Activated naive CD4-positive, alpha-beta T cell treated with anti-CD3 and anti-CD28 coated beads, Interleukin-2, amount 10 ng/mL, durations not matched to agents 7 days and 5 days (primary cell): ENCODE data around the gene ATXN7L2.

Source experiments
- CTCF ChIA-PET: fragments of 350-600 bp; sonication (Branson Sonifier 250); formaldehyde crosslinking; loops from one replicate; lab custom pipeline; 2021; ENCODE audit warnings: antibody characterized with exemption; lab: Charles Lee
- DNase-seq: peaks from one replicate; pipeline ENCODE4 v3.0.0-alpha.2; 2020
- H3K27ac Mint-ChIP-seq: one replicate; pipeline ENCODE4 v1.8.0; 2021; ENCODE audit warnings: mild to moderate bottlenecking, moderate library complexity, mixed read lengths
- H3K27me3 Mint-ChIP-seq: one replicate; pipeline ENCODE4 v1.8.0; 2021; ENCODE audit warnings: mild to moderate bottlenecking, mixed read lengths
- H3K36me3 Mint-ChIP-seq: one replicate; pipeline ENCODE4 v1.8.0; 2021; ENCODE audit warnings: mixed read lengths
- H3K4me1 Mint-ChIP-seq: one replicate; pipeline ENCODE4 v1.8.0; 2021; ENCODE audit warnings: mixed read lengths
- H3K4me3 Mint-ChIP-seq: one replicate; pipeline ENCODE4 v1.8.0; 2021; ENCODE audit warnings: mild to moderate bottlenecking, moderate library complexity, mixed read lengths
- H3K9me3 Mint-ChIP-seq: one replicate; pipeline ENCODE4 v1.8.0; 2021; ENCODE audit warnings: mixed read lengths

The ATXN7L2 gene

DNA sequence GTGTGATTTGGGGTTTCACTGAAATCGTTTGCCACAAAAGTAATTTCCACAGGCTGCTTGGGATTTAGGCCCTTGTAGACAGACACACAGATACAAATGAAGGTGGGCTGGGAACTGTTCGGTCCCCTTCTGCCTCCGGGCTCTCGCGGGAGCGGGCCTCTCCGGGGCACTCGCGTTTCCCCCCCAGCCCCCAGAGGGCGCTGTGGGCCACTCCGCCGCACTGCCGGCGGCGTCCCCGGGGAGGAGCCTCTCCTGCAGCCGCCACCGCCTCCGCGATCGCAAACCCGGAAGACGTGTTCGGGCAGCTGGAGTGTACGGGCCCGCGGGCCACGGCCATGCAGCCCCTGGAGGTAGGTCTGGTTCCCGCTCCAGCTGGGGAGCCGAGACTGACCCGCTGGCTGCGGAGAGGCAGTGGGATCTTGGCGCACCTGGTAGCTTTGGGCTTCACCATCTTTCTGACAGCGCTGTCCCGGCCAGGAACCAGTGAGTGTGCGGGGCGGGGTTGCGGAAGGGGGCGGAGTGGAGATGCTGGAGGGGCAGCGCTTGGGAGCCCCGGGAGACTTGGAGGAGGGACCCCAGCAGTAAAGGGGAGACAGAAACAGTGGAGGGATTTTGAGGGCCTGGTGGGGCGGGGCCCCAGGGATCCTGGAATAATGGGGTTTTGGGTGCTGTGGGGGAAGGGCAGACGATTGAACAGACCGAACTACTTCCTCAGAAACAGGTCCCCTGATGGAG is 10.3 kb downstream of the ATXN7L2 start, which contains the start of gene CYB561D1:
TSS of gene CYB561D1 (plus strand) at position 290 of the 735 bp plus-strand sequence. CDS start at position 336, 46 bp downstream.
- Mint-ChIP-seq H3K4me1 (peaks cover 59% of the 10 kb centered on the region), H3K27me3 (no peaks in the 10 kb centered on the region), H3K27ac (peak within 1 kb of the TSS; percentile 84), H3K4me3 (peak within 1 kb of the TSS; percentile 97), H3K9me3 (no peaks in the 10 kb centered on the region), H3K36me3 (peaks cover 43% of the 10 kb centered on the region)
- CTCF ChIA-PET: interaction anchor here (1.2 to 37.4 kb wide), 9 partner anchors 10 to 123 kb away, joined by 3 to 1080 read pairs (median 7); partner anchors contain the start of genes AMIGO1, ATXN7L2 and GPR61
- DNase-seq: peak; percentile 92

DNA sequence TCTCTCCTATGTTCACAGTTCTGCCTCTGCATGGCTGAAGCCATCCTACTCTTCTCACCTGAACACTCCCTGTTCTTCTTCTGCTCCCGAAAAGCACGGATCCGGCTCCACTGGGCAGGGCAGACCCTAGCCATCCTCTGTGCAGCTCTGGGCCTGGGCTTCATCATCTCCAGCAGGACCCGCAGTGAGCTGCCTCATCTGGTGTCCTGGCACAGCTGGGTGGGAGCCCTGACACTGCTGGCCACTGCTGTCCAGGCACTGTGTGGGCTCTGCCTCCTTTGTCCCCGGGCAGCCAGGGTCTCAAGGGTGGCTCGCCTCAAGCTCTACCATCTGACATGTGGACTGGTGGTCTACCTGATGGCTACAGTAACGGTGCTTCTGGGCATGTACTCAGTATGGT is 12.0 kb downstream of the ATXN7L2 start:
- Mint-ChIP-seq H3K4me3 (peak overlapping the region; percentile 97), H3K27me3 (no peaks in the 10 kb centered on the region), H3K36me3 (peaks cover 54% of the 10 kb centered on the region), H3K4me1 (peaks cover 72% of the 10 kb centered on the region), H3K27ac (no peak overlapping the region), H3K9me3 (no peaks in the 10 kb centered on the region)
- CTCF ChIA-PET: interaction anchor here (6.2 to 37.4 kb wide), 3 partner anchors 10 to 36 kb away, joined by 35 to 1080 read pairs (median 112); partner anchors contain the start of genes AMIGO1, ATXN7L2 and GPR61
- DNase-seq: no peak

DNA sequence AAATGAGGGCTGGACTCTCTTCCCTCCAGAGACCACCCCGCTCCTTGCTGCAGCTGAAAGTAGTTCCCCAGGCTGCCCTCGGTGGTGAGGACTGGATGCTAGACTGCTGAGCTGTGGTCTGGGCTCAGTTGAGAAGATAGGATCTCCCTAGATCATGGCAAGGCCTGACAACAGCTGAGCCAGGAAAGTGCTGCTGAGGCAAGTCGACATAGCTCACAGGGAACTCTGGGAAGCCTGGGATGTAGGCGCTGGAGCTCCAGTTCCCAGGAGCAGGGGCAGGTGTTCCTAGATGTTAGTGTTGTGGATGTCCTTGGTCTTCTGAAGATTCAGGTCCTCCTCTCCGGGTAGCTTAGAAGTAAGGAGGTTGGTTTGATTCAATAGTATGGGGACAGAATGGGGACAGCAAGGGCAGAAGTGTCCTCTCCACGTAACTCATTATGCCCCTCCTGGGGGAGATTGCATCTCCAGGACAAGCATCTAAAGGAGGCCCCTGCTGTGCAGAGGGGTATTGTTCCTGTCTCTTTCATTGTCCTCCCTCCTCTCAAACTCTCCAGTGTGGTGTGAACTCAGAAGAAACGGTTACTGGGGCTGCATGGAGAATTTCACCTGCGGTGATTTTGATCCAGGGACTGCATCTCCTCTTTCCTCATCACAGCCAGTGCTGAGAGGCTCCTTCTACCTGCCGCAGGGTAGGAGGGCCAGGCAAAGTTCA is 13.9 kb downstream of the ATXN7L2 start:
- no peaks in the 10 kb centered on the region for H3K27me3 Mint-ChIP-seq
- CTCF ChIA-PET: interaction anchor here (0.7 to 37.4 kb wide), 12 partner anchors 7 to 215 kb away, joined by 3 to 1080 read pairs (median 5); partner anchors contain the start of genes AMPD2, ATXN7L2, GNAT2 and GPR61
- no peaks in the 10 kb centered on the region for H3K9me3 Mint-ChIP-seq
- H3K27ac Mint-ChIP-seq: peak overlapping the region; percentile 37
- H3K4me1 Mint-ChIP-seq: peaks cover 88% of the 10 kb centered on the region
- no peak overlapping the region for H3K4me3 Mint-ChIP-seq
- no peak for DNase-seq
- H3K36me3 Mint-ChIP-seq: peaks cover 56% of the 10 kb centered on the region

DNA sequence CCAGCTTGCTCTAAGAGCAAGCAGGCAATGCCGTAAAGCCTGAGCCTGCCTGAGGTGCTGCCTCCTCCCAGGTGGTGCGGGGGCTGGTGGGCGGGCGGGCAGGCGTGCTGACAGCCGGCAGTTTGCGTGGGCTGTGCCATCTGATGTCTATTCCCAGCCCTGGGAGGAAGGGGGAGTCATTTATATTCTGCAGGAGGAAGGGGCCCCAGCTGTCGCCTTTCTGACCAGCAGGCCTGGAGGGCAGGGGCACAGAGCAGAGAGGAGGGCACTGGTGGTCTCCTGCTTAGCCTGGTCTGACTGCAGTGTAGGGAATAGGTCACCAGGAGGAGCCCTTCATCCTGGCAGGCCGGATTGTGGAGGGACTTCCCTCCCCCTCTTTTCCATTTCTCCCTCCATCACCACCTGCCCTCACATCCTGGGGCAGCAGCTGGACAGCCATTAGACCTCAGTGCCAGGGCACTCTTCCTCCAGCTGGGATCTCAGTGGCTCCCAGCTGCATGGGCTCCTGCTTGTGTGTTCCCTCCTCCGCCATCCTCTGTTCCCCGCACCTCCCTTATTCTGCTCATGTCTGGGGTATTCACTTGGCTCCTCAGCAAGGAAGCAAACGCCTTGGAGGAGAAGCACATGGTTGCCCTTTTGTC is 14.6 kb downstream of the ATXN7L2 start:
- Mint-ChIP-seq H3K27ac (peak overlapping the region; percentile 72), H3K27me3 (no peaks in the 10 kb centered on the region), H3K36me3 (peaks cover 61% of the 10 kb centered on the region), H3K9me3 (no peaks in the 10 kb centered on the region), H3K4me1 (peaks cover 91% of the 10 kb centered on the region), H3K4me3 (no peak overlapping the region)
- peak; percentile 59 for DNase-seq
- CTCF ChIA-PET: interaction anchor here (0.7 to 37.4 kb wide), 12 partner anchors 8 to 670 kb away, joined by 3 to 1080 read pairs (median 6); partner anchors contain the start of genes AMPD2, ATXN7L2, GNAT2 and GPR61

DNA sequence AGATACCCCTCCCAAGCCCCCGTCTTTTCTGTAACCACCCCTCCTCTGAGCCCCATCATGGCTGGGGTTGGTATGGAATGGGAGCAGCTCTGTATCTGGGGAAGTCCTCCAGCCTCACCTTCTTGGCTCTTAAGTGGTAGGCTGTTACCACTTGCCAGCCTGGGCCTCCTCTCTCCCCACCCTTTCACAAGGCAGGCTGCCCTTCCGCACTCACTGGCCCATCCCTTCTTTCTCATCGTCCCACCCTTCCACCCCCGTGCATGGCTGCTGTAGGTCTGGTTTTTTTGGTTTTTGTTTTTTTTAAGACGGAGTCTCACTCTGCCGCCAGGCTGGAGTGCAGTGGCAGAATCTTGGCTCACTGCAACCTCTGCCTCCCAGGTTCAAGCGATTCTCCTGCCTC is 15.4 kb downstream of the ATXN7L2 start:
- DNase-seq: no peak
- peaks cover 93% of the 10 kb centered on the region for H3K4me1 Mint-ChIP-seq
- peaks cover 62% of the 10 kb centered on the region for H3K36me3 Mint-ChIP-seq
- H3K27me3 Mint-ChIP-seq: no peaks in the 10 kb centered on the region
- peak overlapping the region; percentile 49 for H3K27ac Mint-ChIP-seq
- CTCF ChIA-PET: interaction anchor here (0.7 to 37.4 kb wide), 11 partner anchors 8 to 670 kb away, joined by 3 to 1080 read pairs (median 7); partner anchors contain the start of genes AMIGO1, GPR61 and PSMA5
- H3K4me3 Mint-ChIP-seq: no peak overlapping the region
- no peaks in the 10 kb centered on the region for H3K9me3 Mint-ChIP-seq

DNA sequence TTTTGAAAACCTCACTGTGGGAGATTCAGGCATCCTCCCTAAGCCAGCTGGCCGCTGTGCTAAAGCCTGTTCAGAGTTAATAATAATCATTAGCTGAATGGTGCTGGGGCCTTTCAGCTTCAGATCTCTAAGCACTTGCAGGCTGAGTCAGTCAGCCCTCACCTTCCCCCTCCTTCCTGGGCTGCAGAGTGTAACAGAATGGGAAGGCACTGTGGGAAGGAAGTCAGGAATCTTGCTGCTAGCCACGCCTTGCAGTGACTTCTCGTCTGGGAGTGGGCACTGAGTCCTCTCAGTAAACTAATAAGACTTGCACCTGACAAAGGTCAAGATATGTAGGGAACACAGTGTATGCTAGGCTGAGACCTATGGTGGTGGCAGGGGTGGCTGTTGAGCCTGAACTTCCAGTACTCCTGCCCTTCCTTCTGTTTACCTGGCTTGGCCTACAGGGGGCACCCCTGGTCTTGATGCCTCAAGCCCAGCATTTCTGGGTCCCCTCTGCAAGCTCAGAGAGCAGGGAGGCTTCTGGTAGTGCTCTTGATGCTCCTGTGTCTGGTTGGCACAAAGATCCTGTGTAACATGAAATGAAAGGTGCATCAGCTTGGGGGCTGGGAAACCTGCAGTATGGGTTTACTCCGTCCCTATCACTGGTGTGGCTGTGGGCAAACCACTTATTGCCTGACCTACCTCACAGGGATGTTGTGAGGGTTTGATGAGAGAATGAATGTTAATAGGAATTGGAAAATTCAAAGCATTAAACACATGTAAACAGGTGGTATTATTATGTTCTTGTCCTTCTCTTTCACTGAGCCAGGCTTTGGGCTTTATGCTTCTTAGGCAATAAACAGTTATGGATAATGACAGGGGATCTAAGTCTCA is 16.2 kb downstream of the ATXN7L2 start:
- DNase-seq: peak; percentile 80
- Mint-ChIP-seq H3K27me3 (no peaks in the 10 kb centered on the region), H3K36me3 (peaks cover 61% of the 10 kb centered on the region), H3K27ac (peak overlapping the region; percentile 95), H3K9me3 (no peaks in the 10 kb centered on the region), H3K4me3 (no peak overlapping the region), H3K4me1 (peaks cover 94% of the 10 kb centered on the region)
- CTCF ChIA-PET: interaction anchor here (0.7 to 37.4 kb wide), 11 partner anchors 10 to 671 kb away, joined by 3 to 1080 read pairs (median 4); partner anchors contain the start of genes AMIGO1, ATXN7L2, GPR61 and PSMA5

DNA sequence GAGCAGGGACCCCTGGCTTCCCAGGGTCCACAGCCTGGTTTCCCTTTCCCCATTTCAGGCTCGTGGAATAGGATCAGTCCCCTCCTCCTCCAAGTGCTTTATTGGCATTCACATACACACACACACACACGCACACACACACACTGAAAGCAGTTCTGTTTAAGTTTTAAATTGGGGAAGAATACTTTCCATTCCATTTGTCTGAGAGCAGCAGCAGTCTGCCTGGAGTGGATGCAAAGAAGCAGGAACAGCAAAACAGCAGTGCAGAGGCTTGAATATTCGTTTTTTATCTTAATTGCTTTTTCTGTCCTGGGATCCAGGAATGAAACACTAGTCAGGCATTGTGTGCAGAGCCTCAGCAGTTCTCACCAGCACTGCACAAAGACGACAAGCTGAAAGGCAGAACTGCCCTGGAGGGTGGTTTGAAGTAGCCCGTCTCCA is 17.3 kb downstream of the ATXN7L2 start:
- Mint-ChIP-seq H3K27me3 (no peaks in the 10 kb centered on the region), H3K4me1 (peaks cover 92% of the 10 kb centered on the region), H3K4me3 (no peak overlapping the region), H3K27ac (peak overlapping the region; percentile 95), H3K9me3 (no peaks in the 10 kb centered on the region), H3K36me3 (peaks cover 62% of the 10 kb centered on the region)
- DNase-seq: no peak
- CTCF ChIA-PET: interaction anchor here (1.4 to 37.4 kb wide), 5 partner anchors 8 to 31 kb away, joined by 4 to 1080 read pairs (median 18); partner anchors contain the start of genes AMIGO1, CYB561D1 and GPR61

DNA sequence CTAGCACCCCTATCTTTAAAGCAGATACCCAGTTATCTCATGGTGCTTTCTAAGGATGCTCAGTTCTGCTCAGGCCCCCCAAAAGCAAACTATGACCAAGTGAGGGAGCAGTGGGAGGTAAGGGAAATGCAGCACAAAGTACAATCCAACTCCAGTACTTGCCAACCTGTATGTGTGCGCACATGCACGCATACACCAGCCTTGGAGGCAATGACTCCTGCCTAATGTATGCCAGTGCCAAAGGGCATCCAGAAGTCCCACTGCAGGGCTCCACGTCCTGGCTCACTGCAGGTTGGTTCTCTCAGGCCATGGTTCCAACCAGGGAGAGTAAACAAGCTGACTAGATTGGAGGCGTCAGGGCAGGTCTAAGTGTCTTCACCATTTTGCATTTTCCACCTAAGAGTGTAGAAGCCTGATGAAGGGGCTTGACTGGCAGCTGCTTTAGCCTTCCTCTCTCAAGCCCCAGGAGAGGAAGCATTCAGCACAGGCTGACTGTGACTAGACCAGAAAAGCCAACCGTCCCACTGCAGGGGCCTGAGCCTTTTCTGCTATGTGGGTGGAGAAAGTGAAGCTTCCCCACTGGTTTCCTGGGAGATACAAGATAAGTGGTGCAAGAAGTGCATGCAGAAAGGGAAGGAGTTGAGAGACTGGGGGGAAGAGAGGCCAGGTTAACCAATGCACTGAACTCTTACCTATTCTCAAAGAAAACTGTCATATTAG is 18.1 kb downstream of the ATXN7L2 start:
- Mint-ChIP-seq H3K9me3 (no peaks in the 10 kb centered on the region), H3K36me3 (peaks cover 56% of the 10 kb centered on the region), H3K27me3 (no peaks in the 10 kb centered on the region), H3K4me3 (peak overlapping the region; percentile 74), H3K27ac (peak overlapping the region; percentile 95), H3K4me1 (peaks cover 84% of the 10 kb centered on the region)
- peak; percentile 41 for DNase-seq
- CTCF ChIA-PET: interaction anchor here (1.0 to 37.4 kb wide), 5 partner anchors 9 to 264 kb away, joined by 3 to 1080 read pairs (median 3); partner anchors contain the start of genes CYB561D1 and GPR61

DNA sequence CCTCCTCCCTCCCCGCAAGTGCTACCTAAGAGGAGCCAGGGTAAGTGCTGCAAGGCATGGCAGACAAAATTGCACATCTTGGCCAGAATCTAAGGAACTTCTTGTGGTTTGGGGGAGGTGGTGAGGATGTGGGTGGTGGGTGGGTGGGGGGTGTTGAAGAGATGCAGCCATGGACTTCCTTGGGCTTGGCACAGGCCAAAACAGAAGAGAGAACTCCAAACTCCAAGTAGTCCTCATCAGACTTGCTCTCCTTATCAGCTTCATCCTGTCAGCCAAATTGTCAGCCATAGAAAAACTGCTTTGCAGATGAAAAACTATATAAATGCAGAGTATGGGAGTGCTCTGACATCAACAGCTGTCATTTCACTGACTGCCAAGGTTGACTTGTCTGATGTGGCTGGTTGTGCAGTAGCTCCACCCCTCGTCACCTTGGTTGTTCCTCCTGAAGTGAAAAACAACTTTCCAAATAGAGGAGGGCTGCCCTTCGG is 18.7 kb downstream of the ATXN7L2 start:
- peaks cover 85% of the 10 kb centered on the region for H3K4me1 Mint-ChIP-seq
- H3K27me3 Mint-ChIP-seq: peaks cover 2% of the 10 kb centered on the region
- H3K27ac Mint-ChIP-seq: peak overlapping the region; percentile 95
- H3K4me3 Mint-ChIP-seq: peak overlapping the region; percentile 74
- CTCF ChIA-PET: interaction anchor here (1.0 to 37.4 kb wide), 6 partner anchors 9 to 264 kb away, joined by 3 to 1080 read pairs (median 3); partner anchors contain the start of genes CYB561D1 and GPR61
- no peaks in the 10 kb centered on the region for H3K9me3 Mint-ChIP-seq
- peak; percentile 78 for DNase-seq
- peaks cover 54% of the 10 kb centered on the region for H3K36me3 Mint-ChIP-seq

DNA sequence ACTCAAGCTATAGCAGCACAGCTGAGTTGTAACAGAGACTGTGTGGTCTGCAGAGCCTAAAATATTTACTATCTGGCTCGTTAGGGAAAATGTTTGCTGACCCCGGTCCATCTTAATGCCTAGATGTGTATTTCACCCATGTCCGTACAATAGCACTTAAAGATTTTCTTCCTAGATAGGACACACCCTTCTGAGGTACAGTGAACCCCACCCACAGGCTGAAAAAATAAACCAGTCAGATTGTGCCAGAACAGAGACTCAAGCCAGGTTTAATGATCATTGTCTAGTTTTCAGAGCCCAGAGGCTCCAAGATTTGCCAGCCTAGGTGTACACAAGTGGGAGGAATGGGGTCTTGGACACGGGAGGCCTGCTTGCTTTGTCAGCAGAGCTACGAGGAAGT is 20.2 kb downstream of the ATXN7L2 start:
- Mint-ChIP-seq H3K9me3 (no peaks in the 10 kb centered on the region), H3K4me3 (peak overlapping the region; percentile 73), H3K27ac (peak overlapping the region; percentile 81), H3K4me1 (peaks cover 84% of the 10 kb centered on the region), H3K36me3 (peaks cover 53% of the 10 kb centered on the region), H3K27me3 (peaks cover 11% of the 10 kb centered on the region)
- no peak for DNase-seq
- CTCF ChIA-PET: interaction anchor here (0.6 to 37.4 kb wide), 3 partner anchors 11 to 226 kb away, joined by 3 to 1080 read pairs (median 112); partner anchors contain the start of genes CYB561D1 and GPR61

DNA sequence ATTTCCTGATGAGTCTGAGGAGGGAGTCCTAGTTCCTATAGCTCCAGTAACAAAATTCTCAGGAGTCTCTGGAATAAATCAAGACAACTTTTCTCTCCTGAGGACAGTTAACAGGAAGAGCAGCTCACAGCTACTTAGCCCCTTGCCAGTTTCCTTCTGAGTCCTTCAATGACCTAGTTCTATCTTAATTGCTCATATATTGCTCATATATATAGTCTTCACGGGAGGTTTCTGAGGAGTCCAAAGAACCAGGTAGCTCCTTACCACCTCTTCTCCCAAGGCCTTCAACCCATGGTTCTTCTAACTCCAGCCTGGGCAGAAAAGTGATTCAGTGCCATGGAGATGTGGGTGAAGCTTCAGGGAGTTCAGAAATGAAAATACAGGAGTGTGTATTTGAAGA is 21.3 kb downstream of the ATXN7L2 start:
- no peak for DNase-seq
- H3K36me3 Mint-ChIP-seq: peaks cover 46% of the 10 kb centered on the region
- H3K9me3 Mint-ChIP-seq: no peaks in the 10 kb centered on the region
- H3K27ac Mint-ChIP-seq: no peak overlapping the region
- peaks cover 17% of the 10 kb centered on the region for H3K27me3 Mint-ChIP-seq
- H3K4me1 Mint-ChIP-seq: peaks cover 80% of the 10 kb centered on the region
- peak overlapping the region; percentile 44 for H3K4me3 Mint-ChIP-seq
- CTCF ChIA-PET: interaction anchor here (9.0 to 37.4 kb wide), 2 partner anchors 12 to 27 kb away, joined by 112 to 1080 read pairs; partner anchors contain the start of genes CYB561D1 and GPR61
